HCT116 (cell line): Measurements from ENCODE around the gene PAPOLB.

Source experiments
- ATF3 ChIP-seq: IDR thresholded peaks from 2 replicates; pipeline ENCODE4 v1.6.1; 2012
- CTCF ChIP-seq, 3 experiments: fragments of 200-600 bp in 1 of 3; sonication (generic) in 1 of 3; IDR thresholded peaks in 2 of 3; conservative IDR thresholded peaks in 1 of 3; 2 replicates each; pipeline ENCODE4 v1.5.1; 2012 to 2017; ENCODE audit warnings: low read depth in 2 of 3, low read length in 2 of 3, antibody characterized with exemption in 1 of 3, borderline replicate concordance in 1 of 3, control low read depth in 1 of 3, mild to moderate bottlenecking in 1 of 3, mixed read lengths in 1 of 3, mixed run types in 1 of 3, moderate library complexity in 1 of 3; ENCODE audit not compliant: insufficient read depth in 1 of 3
- EZH2 ChIP-seq: fragments of 200-600 bp; sonication (generic); IDR thresholded peaks from 2 replicates; pipeline ENCODE4 v1.6.1; 2017; ENCODE audit warnings: antibody characterized with exemption, mixed run types
- EZH2phosphoT487 ChIP-seq: fragments of 200-600 bp; IDR thresholded peaks from 2 replicates; pipeline ENCODE4 v1.6.1; 2018; ENCODE audit warnings: antibody characterized with exemption, borderline replicate concordance
- FOSL1 ChIP-seq: IDR thresholded peaks from 2 replicates; pipeline ENCODE4 v1.6.1; 2012; ENCODE audit warnings: low read depth
- MAX ChIP-seq: IDR thresholded peaks from 2 replicates; pipeline ENCODE4 v1.6.1; 2012
- POLR2A ChIP-seq: IDR thresholded peaks from 2 replicates; pipeline ENCODE4 v1.7.0; 2011; ENCODE audit warnings: borderline replicate concordance; ENCODE audit not compliant: insufficient read depth, insufficient read length; ENCODE audit errors: extremely low read depth
- POLR2AphosphoS5 ChIP-seq: IDR thresholded peaks from 2 replicates; pipeline ENCODE4 v1.6.1; 2011; ENCODE audit warnings: mild to moderate bottlenecking, low read depth, low read length, moderate library complexity
- REST ChIP-seq: IDR thresholded peaks from 2 replicates; pipeline ENCODE4 v1.6.1; 2012; ENCODE audit warnings: low read depth
- SP1 ChIP-seq: IDR thresholded peaks from 2 replicates; pipeline ENCODE4 v1.6.1; 2012; ENCODE audit warnings: low read depth
- SRF ChIP-seq: IDR thresholded peaks from 2 replicates; pipeline ENCODE4 v1.6.1; 2012; ENCODE audit warnings: low read depth
- TCF7L2 ChIP-seq: IDR thresholded peaks from 2 replicates; pipeline ENCODE4 v1.7.0; 2011; ENCODE audit warnings: borderline replicate concordance, inconsistent platforms; ENCODE audit not compliant: insufficient read depth, insufficient read length; ENCODE audit errors: extremely low read depth
- ZNF274 ChIP-seq: fragments of 200-500 bp; sonication (Bioruptor generic); IDR thresholded peaks from 2 replicates; pipeline ENCODE4 v1.6.1; 2014; ENCODE audit warnings: mild to moderate bottlenecking, low read depth, low read length, inconsistent platforms

- TF ChIP-seq CTCF (IDR thresholded peaks at IDR 0.05 in 2 of 3, conservative IDR thresholded peaks at IDR 0.05 in 1 of 3; ENCODE audit: borderline replicate concordance in 1 of 3, insufficient read depth in 1 of 3, low read depth in 2 of 3, low read length in 2 of 3) (no peak), ZNF274 (no peak), SRF (no peak), POLR2AphosphoS5 (no peak), MAX (no peak), TCF7L2 (no peak), EZH2phosphoT487 (no peak), EZH2 (no peak), ATF3 (no peak), REST (no peak), SP1 (no peak), FOSL1 (no peak), POLR2A (no peak)
These were observed 26.3 kb upstream of the PAPOLB start for GRCh38 chr7:4888161-4888560.
